ENCODE measurements around the gene CAST. TPM values are rescaled to one million over a fixed set of nuclear protein-coding genes. Genes with fewer than 3 reads are reported as not detected.

The CAST gene
- total RNA-seq, 1 experiment from 2014 or later, result 52.3 TPM

GRCh38 chr5:96614110-96614691 is 48.0 kb upstream of the CAST start:
- H3K23me2 ChIP-seq (ENCODE audit: insufficient read length, low read depth, low read length, poor library complexity, severe bottlenecking), result no peaks in the 10 kb centered on the region
- no peak overlapping the region for H2BK15ac ChIP-seq (ENCODE audit: low read depth, low read length)
- no peaks in the 10 kb centered on the region for H3K79me2 ChIP-seq (ENCODE audit: insufficient read depth, low read length)
- peaks cover 0 to 12% (median 3%) of the 10 kb centered on the region in 3 experiments; a peak in 4 of 7 replicates for H3K36me3 Mint-ChIP-seq (ENCODE audit: insufficient read depth in 1 of 3, low read depth in 3 of 3)
- no peak overlapping the region for H2BK5ac ChIP-seq (ENCODE audit: insufficient read length, low read length)
- no peak overlapping the region for H3K14ac ChIP-seq (ENCODE audit: insufficient read depth, low read length)
- no peak overlapping the region for H4K8ac ChIP-seq (replicated peaks; ENCODE audit: insufficient read length, low read depth, low read length)
- TF ChIP-seq CTCF (conservative IDR thresholded peaks at IDR 0.05), result peak; percentile 75
- no peak overlapping the region for H3K27ac ChIP-seq (ENCODE audit: insufficient read length, low read depth, low read length)
- no peak overlapping the region for H2AFZ ChIP-seq (ENCODE audit: low read length)
- H3K27ac Mint-ChIP-seq, result no peak overlapping the region
- no peak overlapping the region for H3K9ac ChIP-seq (ENCODE audit: extremely low read depth, insufficient read length, low read length)
- WGBS (ENCODE audit: extremely low coverage, insufficient read length, low lambda C conversion rate), result no CpG with 5 or more reads among the region's 6 CpGs
- no peak overlapping the region for H3K4ac ChIP-seq (ENCODE audit: low read depth, low read length)
- no peak overlapping the region for H3K18ac ChIP-seq (ENCODE audit: insufficient read length, low read depth, low read length)
- H3K4me2 ChIP-seq (ENCODE audit: insufficient read depth, insufficient read length, low read length), result no peak overlapping the region
- peaks cover 4% of the 10 kb centered on the region in 2 experiments for H3K4me1 Mint-ChIP-seq
- no peak overlapping the region for H3K4me3 Mint-ChIP-seq
- H3K4me1 ChIP-seq (ENCODE audit: insufficient read depth, low read length), result no peaks in the 10 kb centered on the region
- H3T11ph ChIP-seq (ENCODE audit: low read length), result no peak overlapping the region
- H3K27me3 Mint-ChIP-seq (ENCODE audit: low read depth), result peaks cover 2% of the 10 kb centered on the region; the same call in 1 of the 2 replicates
- H4K91ac ChIP-seq (ENCODE audit: insufficient read length, low read depth, low read length), result no peak overlapping the region
- no peak overlapping the region for H4K5ac ChIP-seq (ENCODE audit: insufficient read length, low read depth, low read length)
- no peaks in the 10 kb centered on the region for H3K79me1 ChIP-seq (ENCODE audit: insufficient read depth, low read depth, low read length, poor library complexity, severe bottlenecking)
- H3K9me3 ChIP-seq (ENCODE audit: control insufficient read depth, low read depth, low read length), result peaks cover 6% of the 10 kb centered on the region
- no peak overlapping the region for H2BK120ac ChIP-seq (ENCODE audit: low read depth, low read length, poor library complexity, severe bottlenecking)
- H3K56ac ChIP-seq (ENCODE audit: insufficient read length, low read depth, low read length), result no peak overlapping the region
- H2BK12ac ChIP-seq (ENCODE audit: insufficient read length, low read depth, low read length), result no peak overlapping the region
- H3K27me3 ChIP-seq (ENCODE audit: insufficient read depth, low read length), result no peaks in the 10 kb centered on the region
- DNase-seq, result peak; percentile 52
- no peak overlapping the region for H2BK20ac ChIP-seq (ENCODE audit: low read depth, low read length, poor library complexity, severe bottlenecking)
- H4K20me1 ChIP-seq (ENCODE audit: control insufficient read depth, insufficient read depth, insufficient read length), result no peaks in the 10 kb centered on the region
- H2AK5ac ChIP-seq (ENCODE audit: insufficient read length, low read length), result no peak overlapping the region
- no peak overlapping the region for H3K23ac ChIP-seq (ENCODE audit: insufficient read length, low read depth, low read length)
- H3K9me3 Mint-ChIP-seq, result peaks cover 10 to 12% of the 10 kb centered on the region in 2 experiments

Measured in H9 (cell line).